Thyroid gland (tissue), 4 donors: ENCODE measurements around the gene HPD. TPM values are rescaled to one million over a fixed set of nuclear protein-coding genes. Genes with fewer than 3 reads are reported as not detected.
"Not testable (repeated sequence)": the region's sequence is repeated elsewhere in the genome, so short reads cannot be mapped to it uniquely, and the experiment has no call there.

Experiments
- DNase-seq, 2 donors: peaks; one replicate each; pipeline ENCODE4 v3.0.0-alpha.2; 2019
- H3K27ac ChIP-seq, 3 donors: fragments of 200-600 bp; sonication (generic); 1 replicate in 2 of 3; 2 replicates in 1 of 3; pipeline ENCODE4 v1.5.1; 2016 to 2019; ENCODE audit warnings: mild to moderate bottlenecking in 1 of 3, moderate library complexity in 1 of 3
- H3K27me3 ChIP-seq: fragments of 200-600 bp; sonication (generic); one replicate; pipeline ENCODE4 v1.5.1; 2019
- H3K36me3 ChIP-seq, 2 donors: fragments of 200-600 bp; sonication (generic); one replicate each; pipeline ENCODE4 v1.5.1; 2016 to 2019
- H3K4me1 ChIP-seq, 2 donors: fragments of 200-600 bp; sonication (generic); one replicate each; pipeline ENCODE4 v1.5.1; 2017 to 2019
- H3K4me3 ChIP-seq, 3 donors: fragments of 200-600 bp; sonication (generic); replicated peaks in 1 of 3; 1 replicate in 2 of 3; 2 replicates in 1 of 3; pipeline ENCODE4 v1.5.1; 2016; ENCODE audit warnings: mild to moderate bottlenecking in 1 of 3
- H3K9me3 ChIP-seq: fragments of 200-600 bp; sonication (generic); one replicate; pipeline ENCODE4 v1.5.1; 2017
- CTCF ChIP-seq, 6 experiments: fragments of 200-600 bp in 3 of 6; fragments of 450-650 bp in 3 of 6; sonication (generic) in 3 of 6; IDR thresholded peaks; one replicate each; pipeline ENCODE4 v1.5.1; 2016 to 2019; ENCODE audit warnings: antibody characterized with exemption in 6 of 6, mild to moderate bottlenecking in 2 of 6, inconsistent platforms in 1 of 6, moderate library complexity in 1 of 6
- POLR2A ChIP-seq, 2 donors: fragments of 450-650 bp; IDR thresholded peaks; one replicate each; pipeline ENCODE4 v1.6.1; 2017; ENCODE audit warnings: antibody characterized with exemption in 2 of 2, mild to moderate bottlenecking in 2 of 2, moderate library complexity in 1 of 2
- WGBS, 2 donors: methylation state at CpG; one replicate each; pipeline ENCODE4 v1.1.5; 2017; 5-methylcytosine and 5-hydroxymethylcytosine counted together
- intact Hi-C: fragments of 100-400 bp; cut with DNase I; formaldehyde crosslinking; loops from one replicate; pipeline ENCODE4 v1.15.1; 2023
- total RNA-seq, 4 donors: library from RNA; depleted of rRNA; stranded (reverse); fragments of >200 nt; gene quantifications; one replicate each; pipeline ENCODE4 v1.2.3, GENCODE V29; 2016

The HPD gene
- total RNA-seq, 4 donors from 2014 or later = 0.39 to 1.2 (median 0.78) TPM; not detected in 1

GRCh38 chr12:121857322-121858246 lies 1.1 kb downstream of the HPD start:
- no peaks in the 10 kb centered on the region for H3K36me3 ChIP-seq
- intact Hi-C loops = no loop called here
- no peaks in the 10 kb centered on the region for H3K9me3 ChIP-seq
- peaks cover 0 to 16% of the 10 kb centered on the region in 2 donors for H3K4me1 ChIP-seq
- DNase-seq = no peak
- no peak overlapping the region for H3K27ac ChIP-seq
- WGBS, 2 donors = 76 to 81% methylated on average over 8 to 11 of the region's 11 CpGs
- no peak for TF ChIP-seq CTCF (IDR thresholded peaks at IDR 0.05)
- no peak for TF ChIP-seq POLR2A (IDR thresholded peaks at IDR 0.05)
- no peaks in the 10 kb centered on the region for H3K27me3 ChIP-seq
- H3K4me3 ChIP-seq = no peak overlapping the region

GRCh38 chr12:121852392-121852791 lies 6.3 kb downstream of the HPD start:
- H3K4me3 ChIP-seq, H3K4me1 ChIP-seq, H3K36me3 ChIP-seq, H3K27ac ChIP-seq, intact Hi-C loops, DNase-seq, H3K27me3 ChIP-seq, H3K9me3 ChIP-seq: not testable (repeated sequence)
- 54 to 81% methylated on average over 3 of the region's 3 CpGs for WGBS, 2 donors

- no peaks in the 10 kb centered on the region for H3K9me3 ChIP-seq
- intact Hi-C loops = no loop called here
- no peaks in the 10 kb centered on the region for H3K4me1 ChIP-seq
- TF ChIP-seq POLR2A (IDR thresholded peaks at IDR 0.05) = no peak
- TF ChIP-seq CTCF (IDR thresholded peaks at IDR 0.05) = no peak
- H3K27me3 ChIP-seq = no peaks in the 10 kb centered on the region
- H3K27ac ChIP-seq = no peak overlapping the region
- WGBS, 2 donors = 70 to 78% methylated on average over 10 to 12 of the region's 13 CpGs
- DNase-seq = no peak
- no peak overlapping the region for H3K4me3 ChIP-seq
- no peaks in the 10 kb centered on the region for H3K36me3 ChIP-seq
Measured at GRCh38 chr12:121849665-121850064, 9.0 kb downstream of the HPD start.

GRCh38 chr12:121849211-121849610 lies 9.4 kb downstream of the HPD start:
- Histone ChIP-seq H3K4me3 (no peak overlapping the region), H3K27ac (no peak overlapping the region), H3K4me1 (no peaks in the 10 kb centered on the region), H3K9me3 (no peaks in the 10 kb centered on the region), H3K36me3 (no peaks in the 10 kb centered on the region), H3K27me3 (no peaks in the 10 kb centered on the region)
- TF ChIP-seq POLR2A (IDR thresholded peaks at IDR 0.05) (no peak), CTCF (IDR thresholded peaks at IDR 0.05) (no peak)
- DNase-seq = no peak
- 89 to 95% methylated on average over 6 of the region's 6 CpGs for WGBS, 2 donors
- intact Hi-C loops = no loop called here

- WGBS, 2 donors = 93 to 97% methylated on average over 1 of the region's 1 CpG
Measured at GRCh38 chr12:121845701-121846100, 13.0 kb downstream of the HPD start.

More at GRCh38 chr12:121845701-121846100, 13.0 kb downstream of the HPD start:
- TF ChIP-seq CTCF (IDR thresholded peaks at IDR 0.05) (no peak), POLR2A (IDR thresholded peaks at IDR 0.05) (no peak)
- no peaks in the 10 kb centered on the region for H3K36me3 ChIP-seq
- H3K4me3 ChIP-seq = no peak overlapping the region
- no peaks in the 10 kb centered on the region for H3K9me3 ChIP-seq
- no peak for DNase-seq
- no peaks in the 10 kb centered on the region for H3K27me3 ChIP-seq
- intact Hi-C loops = no loop called here
- no peak overlapping the region for H3K27ac ChIP-seq
- no peaks in the 10 kb centered on the region for H3K4me1 ChIP-seq
